Lower leg skin (tissue), 3 donors: Measurements from ENCODE around the gene NOL4L.

Experiments used
- POLR2A ChIP-seq, 2 donors: fragments of 450-650 bp; IDR thresholded peaks; one replicate each; pipeline ENCODE4 v1.6.1; 2016 to 2017; ENCODE audit warnings: antibody characterized with exemption in 2 of 2, mild to moderate bottlenecking in 1 of 2, moderate library complexity in 1 of 2
- TF ChIP-seq, protein P1 (sequence below), 3 donors: fragments of 450-650 bp; IDR thresholded peaks; one replicate each; pipeline ENCODE4 v1.5.1; 2016; ENCODE audit warnings: antibody characterized with exemption in 3 of 3, mild to moderate bottlenecking in 3 of 3, moderate library complexity in 2 of 3

GRCh38 chr20:32427996-32428395 lies 157.1 kb downstream of the NOL4L start:
- no peak for TF ChIP-seq POLR2A (IDR thresholded peaks at IDR 0.05)
- TF ChIP-seq, protein P1, sequence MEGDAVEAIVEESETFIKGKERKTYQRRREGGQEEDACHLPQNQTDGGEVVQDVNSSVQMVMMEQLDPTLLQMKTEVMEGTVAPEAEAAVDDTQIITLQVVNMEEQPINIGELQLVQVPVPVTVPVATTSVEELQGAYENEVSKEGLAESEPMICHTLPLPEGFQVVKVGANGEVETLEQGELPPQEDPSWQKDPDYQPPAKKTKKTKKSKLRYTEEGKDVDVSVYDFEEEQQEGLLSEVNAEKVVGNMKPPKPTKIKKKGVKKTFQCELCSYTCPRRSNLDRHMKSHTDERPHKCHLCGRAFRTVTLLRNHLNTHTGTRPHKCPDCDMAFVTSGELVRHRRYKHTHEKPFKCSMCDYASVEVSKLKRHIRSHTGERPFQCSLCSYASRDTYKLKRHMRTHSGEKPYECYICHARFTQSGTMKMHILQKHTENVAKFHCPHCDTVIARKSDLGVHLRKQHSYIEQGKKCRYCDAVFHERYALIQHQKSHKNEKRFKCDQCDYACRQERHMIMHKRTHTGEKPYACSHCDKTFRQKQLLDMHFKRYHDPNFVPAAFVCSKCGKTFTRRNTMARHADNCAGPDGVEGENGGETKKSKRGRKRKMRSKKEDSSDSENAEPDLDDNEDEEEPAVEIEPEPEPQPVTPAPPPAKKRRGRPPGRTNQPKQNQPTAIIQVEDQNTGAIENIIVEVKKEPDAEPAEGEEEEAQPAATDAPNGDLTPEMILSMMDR (IDR thresholded peaks at IDR 0.05): no peak
